CD4-positive, alpha-beta T cell treated with Interleukin-4 for 4 hours (primary cell): ENCODE results near the gene RGS12.
"Not testable (repeated sequence)": the region's sequence is repeated elsewhere in the genome, so short reads cannot be mapped to it uniquely, and the experiment has no call there.

Experiments used
- DNase-seq: peaks from one replicate; pipeline ENCODE4 v3.0.0-alpha.2; 2020

RGS12 gene

DNA sequence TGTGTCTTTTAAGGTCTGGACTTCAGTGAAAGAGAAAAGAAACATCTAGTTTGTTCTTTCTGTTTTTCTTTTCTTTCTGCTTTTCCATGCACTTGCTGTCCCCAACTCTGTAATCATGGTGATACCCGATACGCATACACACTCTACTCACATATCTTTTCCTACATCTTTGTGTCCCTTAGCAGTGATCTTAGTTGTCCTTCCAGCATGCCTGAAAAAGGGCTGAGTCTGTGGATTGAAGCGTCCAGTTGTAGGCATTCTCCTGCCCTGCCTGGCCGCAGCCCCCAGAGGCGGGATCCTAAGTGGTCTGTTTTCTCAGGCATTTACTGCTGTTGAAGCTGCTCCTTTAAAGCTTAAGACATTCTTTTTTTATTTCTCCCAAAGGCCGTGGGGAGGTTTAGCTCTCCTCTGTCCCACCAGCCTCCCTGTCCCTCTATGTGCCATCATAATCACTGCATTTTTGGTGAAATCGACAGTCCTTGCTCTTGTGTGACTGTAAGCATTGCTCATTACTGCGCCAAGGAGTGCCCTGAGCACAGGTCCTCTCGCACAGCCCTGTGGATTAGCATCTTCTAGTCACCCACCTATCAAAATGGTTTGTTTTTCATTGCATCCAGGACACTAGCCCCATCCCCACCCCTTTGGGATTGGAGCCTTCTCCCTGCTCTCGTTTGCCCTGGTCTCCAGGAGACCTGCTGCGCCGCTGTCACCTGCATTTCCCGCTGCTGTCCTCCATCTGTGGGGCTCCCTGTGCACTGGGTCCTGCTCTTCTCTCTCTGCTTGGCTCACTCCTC, 4.4 kb downstream of the RGS12 start:
- no peak for DNase-seq

DNA sequence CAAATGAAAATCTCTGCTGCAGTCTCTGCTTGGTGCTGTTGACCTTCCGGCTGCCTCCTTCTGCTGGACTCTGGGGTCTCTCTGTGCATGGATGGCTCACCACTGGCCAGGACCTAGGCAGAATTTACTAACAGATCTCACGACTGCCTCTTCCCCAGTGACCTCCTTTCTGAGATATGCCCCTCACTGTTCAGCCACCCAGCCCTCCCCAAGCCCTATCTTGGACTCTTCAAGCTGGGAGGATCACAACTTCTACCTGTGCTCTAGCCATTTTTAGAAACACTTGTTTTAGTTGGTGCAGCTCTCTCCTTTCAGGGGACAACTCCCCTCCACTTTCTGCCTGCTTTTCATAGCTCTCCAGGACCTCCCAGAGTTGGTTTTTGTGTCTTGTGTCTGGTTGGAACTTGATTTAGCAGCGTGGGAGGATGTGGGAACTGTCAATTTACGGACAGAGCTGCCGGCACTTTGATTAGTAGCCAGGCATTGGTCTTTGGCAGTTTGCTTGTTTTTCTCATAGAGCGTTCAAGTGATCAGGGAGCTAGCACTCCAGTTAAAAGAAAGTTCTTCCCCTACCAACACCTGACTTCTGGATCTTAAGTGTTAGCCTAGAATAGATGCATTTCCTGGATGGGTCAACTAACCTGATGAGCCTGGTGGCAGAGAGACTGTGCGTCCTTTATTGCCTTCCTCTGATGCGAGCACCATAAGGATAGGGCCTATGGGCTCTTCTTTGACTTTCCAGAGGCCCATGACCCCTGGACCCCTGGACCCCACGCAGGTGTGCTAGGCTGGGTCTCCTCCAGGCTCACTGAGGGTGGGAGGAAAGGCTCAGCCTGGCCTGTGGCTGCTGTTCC, 6.5 kb downstream of the RGS12 start:
- DNase-seq, result no peak

DNA sequence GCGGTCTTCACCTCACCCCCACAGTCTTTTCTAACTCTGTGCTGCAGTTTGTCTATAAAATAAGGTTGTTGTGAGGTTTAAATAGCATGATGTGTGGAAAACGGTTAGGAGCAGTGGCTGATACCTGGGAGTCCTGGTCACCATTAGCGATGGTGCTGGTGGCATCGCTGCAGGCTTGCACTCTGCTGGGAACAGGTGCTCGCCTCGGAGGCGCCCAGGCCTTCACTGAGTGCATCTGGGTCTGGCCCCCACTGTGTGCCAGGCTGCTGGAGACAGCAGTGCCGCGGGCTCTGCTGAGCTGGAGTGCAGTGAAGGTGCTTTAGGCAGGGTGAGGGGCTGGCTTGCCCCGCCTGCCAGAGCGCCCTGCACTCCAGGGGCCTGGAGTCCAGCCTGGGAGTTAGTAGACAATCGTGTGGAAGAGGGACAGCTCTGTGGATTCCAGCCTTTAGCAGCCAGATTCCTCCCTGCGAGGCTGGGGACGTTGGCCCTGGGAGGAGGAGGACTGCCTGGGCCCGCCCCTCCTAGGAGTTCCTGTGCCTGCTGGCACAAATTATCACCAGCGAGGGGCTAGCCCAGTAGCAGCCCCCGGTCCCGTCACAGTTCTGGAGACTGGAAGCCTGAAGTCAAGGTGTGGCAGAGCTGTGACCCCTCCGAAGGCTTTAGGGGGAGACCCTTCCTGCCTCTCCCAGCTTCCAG, 7.3 kb downstream of the RGS12 start:
- DNase-seq, result no peak

DNA sequence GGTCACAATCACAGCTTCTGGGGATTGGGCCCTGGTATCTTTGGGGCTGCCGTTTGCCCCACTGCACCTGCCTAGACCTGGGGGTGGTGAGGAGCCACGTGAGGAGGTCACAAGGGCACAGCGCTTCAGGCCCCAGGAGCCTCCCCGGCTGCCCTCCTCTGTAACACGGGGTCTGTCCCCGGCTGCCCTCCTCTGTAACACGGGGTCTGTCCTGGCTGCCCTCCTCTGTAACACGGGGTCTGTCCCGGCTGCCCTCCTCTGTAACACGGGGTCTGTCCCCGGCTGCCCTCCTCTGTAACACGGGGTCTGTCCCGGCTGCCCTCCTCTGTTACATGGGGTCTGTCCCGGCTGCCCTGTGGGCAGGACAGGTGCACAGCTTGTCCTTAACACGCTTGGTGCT, 8.1 kb downstream of the RGS12 start:
- DNase-seq, result not testable (repeated sequence)

DNA sequence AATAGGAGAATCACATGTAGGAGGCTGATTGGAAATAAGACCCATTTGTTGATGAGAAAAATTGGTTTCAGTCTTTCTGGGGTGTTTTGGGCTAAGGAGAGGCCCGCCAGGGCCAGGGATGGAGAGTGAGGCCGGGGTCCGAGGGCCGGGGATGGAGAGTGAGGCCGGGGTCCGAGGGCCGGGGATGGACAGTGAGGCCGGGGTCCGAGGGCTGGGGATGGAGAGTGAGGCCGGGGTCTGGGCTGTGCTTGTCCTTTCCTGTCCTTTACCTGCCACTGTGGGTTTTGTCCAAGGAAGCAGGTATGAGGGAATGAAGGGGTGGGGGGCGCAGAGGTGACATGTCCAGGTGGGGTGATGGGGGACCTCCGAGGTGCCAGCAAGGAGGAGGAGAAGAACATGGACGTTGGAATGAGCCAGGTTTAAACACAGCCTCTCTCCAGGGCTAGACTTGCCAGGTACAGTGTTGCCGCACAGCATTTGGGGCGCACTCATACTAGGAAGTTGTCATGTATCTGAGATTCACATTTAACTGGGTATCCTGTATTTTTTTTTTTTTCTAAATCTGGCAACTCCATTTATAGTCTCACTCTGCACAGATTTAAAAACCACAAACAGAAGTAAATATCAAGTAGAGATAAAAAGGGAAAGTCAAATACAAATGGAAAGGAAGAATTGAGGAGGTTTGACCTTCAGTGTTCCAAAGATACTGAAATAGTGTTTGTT, 8.8 kb downstream of the RGS12 start:
- no peak for DNase-seq

DNA sequence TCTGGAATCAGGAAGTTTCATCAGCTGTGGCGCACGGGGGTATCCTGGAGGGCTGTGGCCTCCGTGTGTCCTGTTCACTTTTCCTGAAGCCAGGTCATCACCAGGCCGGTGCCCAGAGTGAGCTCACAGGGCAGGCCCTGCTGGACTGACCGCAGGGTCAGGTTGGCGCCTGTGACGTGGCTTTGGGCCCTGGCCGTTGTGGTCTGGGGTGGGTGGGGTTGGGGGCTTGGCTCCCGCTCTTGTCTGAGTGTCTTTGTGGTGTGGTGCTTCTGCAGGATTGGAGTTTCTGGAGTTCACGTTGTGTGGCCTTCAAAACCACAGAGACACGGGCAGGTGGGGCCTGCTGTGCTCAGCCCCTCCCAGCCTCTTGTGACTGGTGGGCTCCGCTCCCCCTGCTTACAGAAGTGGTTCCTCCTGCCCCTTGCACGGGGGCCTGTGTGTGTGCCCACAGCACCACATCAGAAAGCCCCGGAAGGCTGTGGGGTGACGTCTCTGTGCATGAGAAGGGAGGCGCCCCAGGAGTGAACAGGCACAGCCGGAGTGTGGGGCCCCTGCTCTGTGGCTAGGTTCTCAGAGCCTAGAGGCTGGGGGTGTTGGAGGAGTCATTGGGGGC, 9.5 kb downstream of the RGS12 start:
- DNase-seq, result peak; percentile 80

GRCh38 chr4:3302786-3303564, 10.2 kb downstream of the RGS12 start:
- DNase-seq, result no peak

DNA sequence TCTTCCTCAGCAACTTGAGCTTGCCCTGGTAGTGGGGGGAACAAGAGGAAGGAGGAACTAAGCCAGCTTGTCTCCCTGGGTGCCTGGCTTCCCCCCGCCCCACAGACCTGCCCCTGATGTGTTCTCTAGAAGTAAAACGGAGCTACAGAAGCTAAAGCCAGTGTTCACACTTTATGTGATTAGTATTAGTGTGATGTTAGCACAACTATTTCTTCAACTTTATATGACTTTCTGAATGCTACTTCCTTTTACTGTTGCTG, 10.7 kb downstream of the RGS12 start:
- no peak for DNase-seq

- no peak for DNase-seq
Observed at GRCh38 chr4:3303923-3304710, 11.3 kb downstream of the RGS12 start.

- DNase-seq, result no peak
Observed at GRCh38 chr4:3304831-3305609, 12.2 kb downstream of the RGS12 start.

- no peak for DNase-seq
Observed at GRCh38 chr4:3305610-3306371, 13.0 kb downstream of the RGS12 start.

GRCh38 chr4:3306450-3306849, 13.6 kb downstream of the RGS12 start:
- DNase-seq, result no peak

DNA sequence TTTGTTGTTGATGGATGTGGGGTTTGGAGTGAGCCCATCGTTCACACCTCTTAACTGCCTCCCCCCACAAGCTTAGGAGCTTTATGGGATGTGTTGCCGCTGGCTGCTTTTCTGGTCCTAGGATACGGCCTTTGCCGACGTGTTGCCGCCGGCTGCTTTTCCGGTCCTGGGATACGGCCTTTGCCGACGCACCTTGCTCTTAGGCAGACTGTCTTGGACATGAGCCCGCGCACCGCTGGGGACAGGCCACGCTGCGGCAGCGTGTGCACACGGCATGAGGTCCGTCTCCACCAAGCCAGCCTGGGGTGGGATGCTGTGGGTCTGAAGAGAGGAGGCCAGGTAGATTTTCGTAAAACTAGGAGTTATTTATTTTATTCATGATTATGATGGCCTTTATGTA, 14.2 kb downstream of the RGS12 start:
- no peak for DNase-seq

DNA sequence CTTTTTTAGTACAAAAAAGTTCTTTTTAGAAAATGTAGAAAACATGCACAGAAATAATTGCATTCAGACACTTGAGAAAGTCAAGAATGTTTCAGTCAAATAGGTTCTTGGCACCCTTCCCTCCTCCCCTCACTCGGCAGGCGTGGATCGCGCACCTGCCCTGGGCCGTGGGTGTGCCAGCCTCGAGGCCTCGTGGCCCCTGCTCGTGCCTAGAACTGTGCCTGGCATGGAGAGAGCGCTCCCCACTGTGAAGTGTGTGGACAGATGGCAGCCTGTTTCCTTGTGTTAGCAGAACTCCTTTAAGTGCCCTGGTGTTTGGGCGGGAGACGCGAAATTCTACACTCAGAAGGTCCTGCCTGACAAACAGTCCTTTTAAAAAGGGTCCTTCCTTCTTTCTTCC, 14.7 kb downstream of the RGS12 start:
- no peak for DNase-seq

GRCh38 chr4:3307891-3308575, 15.2 kb downstream of the RGS12 start:
- DNase-seq, result no peak

GRCh38 chr4:3308691-3309090, 15.9 kb downstream of the RGS12 start:
- DNase-seq, result no peak

- DNase-seq, result no peak
Observed at GRCh38 chr4:3310301-3311094, 17.7 kb downstream of the RGS12 start.

DNA sequence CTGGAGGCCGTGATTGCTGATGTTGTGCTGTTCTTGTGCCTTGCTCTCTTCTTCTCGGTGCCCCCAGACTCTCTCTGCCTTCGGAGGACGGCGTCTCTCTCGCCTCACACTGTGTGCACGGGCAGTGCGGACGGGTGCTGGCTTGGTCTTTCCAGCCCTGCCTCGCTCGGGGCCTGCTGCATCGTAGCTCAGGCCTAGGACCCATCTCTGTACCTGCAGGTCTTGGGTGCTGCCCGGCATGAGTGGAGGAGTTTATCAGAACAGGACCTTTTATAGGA, 18.2 kb downstream of the RGS12 start:
- DNase-seq, result no peak
